Retinal pigment epithelial cell (primary cell): ENCODE data around the gene DESI1.
"Not testable (repeated sequence)": the region's sequence is repeated elsewhere in the genome, so short reads cannot be mapped to it uniquely, and the experiment has no call there.

Experiments
- DNase-seq: peaks from one replicate; pipeline ENCODE4 v3.0.0-alpha.2; 2010; ENCODE audit warnings: low read depth
- H3K4me3 ChIP-seq: 2 replicates; pipeline ENCODE4 v1.5.1; 2011; ENCODE audit warnings: mild to moderate bottlenecking, low read length, control low read depth, moderate library complexity
- CTCF ChIP-seq: conservative IDR thresholded peaks from 2 replicates; pipeline ENCODE4 v1.5.1; 2011; ENCODE audit warnings: low read depth, low read length, control low read depth, inconsistent platforms

DESI1 gene

GRCh38 chr22:41620589-41621098 lies at the start of gene DESI1:
DESI1 (minus strand) TSS chr22:41621043; CDS start chr22:41620839, 204 bp downstream.
- no peak for DNase-seq
- TF ChIP-seq CTCF = no peak

DNA sequence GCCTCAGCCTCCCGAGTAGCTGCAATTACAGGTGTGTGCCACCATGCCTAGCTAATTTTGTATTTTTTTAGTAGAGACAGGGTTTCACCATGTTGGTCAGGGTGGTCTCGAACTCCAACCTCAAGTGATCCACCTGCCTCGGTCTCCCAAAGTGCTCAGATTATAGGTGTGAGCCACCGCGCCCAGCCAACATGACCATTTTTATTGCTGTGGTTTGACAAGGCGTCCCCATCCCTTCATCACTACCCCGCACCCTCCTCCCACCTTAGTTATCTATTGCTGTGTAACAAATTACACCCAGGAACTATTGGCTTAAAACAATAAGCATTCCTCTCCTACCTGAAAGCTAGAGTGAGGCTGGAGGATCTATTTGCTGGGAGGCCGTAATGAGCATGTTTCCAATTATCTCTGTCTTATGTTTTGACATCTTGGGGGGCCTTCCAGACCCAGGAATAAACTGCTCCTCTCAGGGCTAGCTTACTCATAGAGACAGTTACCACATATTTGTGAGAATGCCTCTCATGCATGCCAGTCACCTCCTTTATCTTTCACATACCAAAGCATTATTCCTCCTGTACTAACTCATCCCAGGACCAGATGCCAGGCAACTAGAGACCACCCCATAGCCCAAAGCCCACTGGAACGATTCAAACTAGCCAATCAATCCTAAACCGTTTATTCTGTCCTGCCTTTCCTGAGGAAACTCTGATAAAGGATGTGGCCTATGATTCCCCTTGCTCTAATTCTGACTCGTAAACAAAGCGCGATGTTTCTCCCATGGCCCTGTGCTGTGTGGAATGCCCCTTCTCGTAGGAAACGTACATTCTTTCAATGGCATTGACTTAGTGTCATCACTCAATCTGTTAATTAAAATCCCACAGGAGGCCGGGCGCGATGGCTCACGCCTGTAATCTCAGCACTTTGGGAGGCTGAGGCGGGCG lies 48.4 kb upstream of the DESI1 start:
- H3K4me3 ChIP-seq = no peak overlapping the region
- no peak for TF ChIP-seq CTCF
- DNase-seq = no peak

More at GRCh38 chr22:41620589-41621098, at the start of gene DESI1:
- H3K4me3 ChIP-seq = peak within 1 kb of the TSS; percentile 92

GRCh38 chr22:41664951-41665350 lies 44.1 kb upstream of the DESI1 start:
- TF ChIP-seq CTCF = no peak
- no peak overlapping the region for H3K4me3 ChIP-seq
- DNase-seq = no peak

DNA sequence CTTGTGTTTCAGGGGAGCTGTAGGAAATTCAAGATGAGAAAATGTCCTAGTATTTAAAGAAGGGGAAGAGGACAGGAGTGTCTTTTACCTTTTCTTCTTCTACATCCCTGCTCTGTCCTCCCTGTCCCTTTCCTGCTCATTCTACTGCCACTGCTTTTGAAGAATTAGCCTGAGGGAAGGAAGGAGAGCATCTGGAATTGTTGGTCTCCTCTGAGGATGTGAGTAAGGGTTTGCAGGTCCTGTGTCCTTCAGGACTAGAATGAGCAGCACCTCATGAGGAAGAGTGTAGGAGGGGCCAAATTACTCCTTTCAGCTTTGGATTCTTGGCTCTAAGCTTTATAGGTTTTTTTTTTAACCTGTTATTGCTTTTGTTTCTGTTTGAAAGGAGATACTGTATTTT lies 43.6 kb upstream of the DESI1 start:
- DNase-seq = no peak
- no peak for TF ChIP-seq CTCF
- no peak overlapping the region for H3K4me3 ChIP-seq

- H3K4me3 ChIP-seq, DNase-seq: not testable (repeated sequence)
These were observed 42.8 kb upstream of the DESI1 start for GRCh38 chr22:41663594-41663993.

DNA sequence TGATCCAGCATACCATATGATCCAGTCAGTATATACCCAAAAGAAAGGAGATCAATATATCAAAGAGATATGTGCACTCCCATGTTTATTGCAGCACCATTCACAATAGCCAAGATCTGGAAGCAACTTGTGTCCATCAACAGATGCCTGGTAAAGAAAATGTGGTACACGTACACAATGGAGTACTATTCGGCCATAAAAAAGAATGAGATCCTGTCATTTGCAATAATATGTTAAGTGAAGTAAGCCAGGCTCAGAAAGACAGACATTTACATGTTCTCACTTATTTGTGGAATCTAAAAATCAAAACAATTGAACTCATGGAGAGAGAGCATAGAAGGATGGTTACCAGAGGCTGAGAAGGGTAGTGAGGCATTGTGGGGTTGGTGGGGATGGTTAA lies 40.9 kb upstream of the DESI1 start:
- H3K4me3 ChIP-seq = no peak overlapping the region
- no peak for DNase-seq
- no peak for TF ChIP-seq CTCF

DNA sequence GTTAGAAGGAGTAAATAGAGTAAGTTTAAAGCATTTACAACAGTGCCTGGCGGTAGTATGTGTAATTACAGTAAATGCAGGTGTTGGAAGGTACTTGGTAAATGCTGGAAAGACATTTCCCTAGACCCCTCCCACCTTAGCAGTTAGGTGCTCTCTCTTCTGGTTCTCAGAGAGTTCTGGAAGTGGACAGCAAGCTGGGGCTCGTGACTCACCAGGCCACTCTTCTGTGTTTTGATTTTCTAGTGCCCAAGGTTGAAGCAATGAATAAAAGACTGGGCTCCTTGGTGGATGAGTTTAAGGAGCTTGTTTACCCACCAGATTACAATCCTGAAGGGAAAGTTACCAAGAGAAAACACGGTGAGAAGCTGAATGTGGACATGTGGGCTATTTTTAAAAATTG lies 40.2 kb upstream of the DESI1 start:
- no peak for TF ChIP-seq CTCF
- no peak for DNase-seq
- no peak overlapping the region for H3K4me3 ChIP-seq
